Measurements from ENCODE around the gene RNF5.
"Not testable (repeated sequence)": the region's sequence is repeated elsewhere in the genome, so short reads cannot be mapped to it uniquely, and the experiment has no call there.

Gene RNF5, protein sequence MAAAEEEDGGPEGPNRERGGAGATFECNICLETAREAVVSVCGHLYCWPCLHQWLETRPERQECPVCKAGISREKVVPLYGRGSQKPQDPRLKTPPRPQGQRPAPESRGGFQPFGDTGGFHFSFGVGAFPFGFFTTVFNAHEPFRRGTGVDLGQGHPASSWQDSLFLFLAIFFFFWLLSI

DNA sequence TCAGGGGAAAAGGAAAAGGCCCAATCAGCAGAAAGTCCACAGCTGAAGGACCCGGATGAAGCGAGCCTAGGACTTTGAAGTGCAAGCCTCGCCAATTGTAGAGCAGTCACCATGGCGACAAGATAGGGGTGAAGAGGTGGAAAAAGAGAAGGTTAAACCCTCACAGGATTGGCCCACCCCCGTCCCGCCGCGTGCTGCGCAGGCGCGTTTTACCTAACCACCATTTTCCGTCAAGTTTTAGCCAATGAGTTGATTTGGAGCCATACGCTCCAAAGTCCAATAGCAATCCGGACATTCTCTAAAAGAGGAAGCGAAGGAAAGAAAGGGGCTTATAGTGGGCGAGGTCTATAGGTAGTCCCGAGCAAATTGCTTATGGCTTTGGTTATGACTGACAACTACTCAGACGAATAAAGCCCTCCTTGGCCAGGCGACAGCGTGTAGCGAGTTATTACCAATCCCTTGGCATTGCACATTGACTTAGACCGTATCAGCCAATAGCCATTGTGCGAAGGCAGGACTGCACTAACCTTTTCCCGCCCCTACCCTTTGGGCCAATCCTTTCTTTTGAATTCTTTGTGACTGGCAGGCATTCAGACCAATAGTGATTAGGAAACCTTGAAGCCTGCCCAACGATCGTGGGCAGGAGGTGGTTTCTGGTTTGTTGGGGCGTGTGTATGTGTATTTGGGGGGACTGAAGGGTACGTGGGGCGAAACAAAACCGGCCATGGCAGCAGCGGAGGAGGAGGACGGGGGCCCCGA, at the start of gene RNF5:
RNF5 (plus strand) TSS at position 618 of the 759 bp plus-strand sequence; CDS start at position 725, 107 bp downstream.
- peak; percentile 99 for DNase-seq

DNA sequence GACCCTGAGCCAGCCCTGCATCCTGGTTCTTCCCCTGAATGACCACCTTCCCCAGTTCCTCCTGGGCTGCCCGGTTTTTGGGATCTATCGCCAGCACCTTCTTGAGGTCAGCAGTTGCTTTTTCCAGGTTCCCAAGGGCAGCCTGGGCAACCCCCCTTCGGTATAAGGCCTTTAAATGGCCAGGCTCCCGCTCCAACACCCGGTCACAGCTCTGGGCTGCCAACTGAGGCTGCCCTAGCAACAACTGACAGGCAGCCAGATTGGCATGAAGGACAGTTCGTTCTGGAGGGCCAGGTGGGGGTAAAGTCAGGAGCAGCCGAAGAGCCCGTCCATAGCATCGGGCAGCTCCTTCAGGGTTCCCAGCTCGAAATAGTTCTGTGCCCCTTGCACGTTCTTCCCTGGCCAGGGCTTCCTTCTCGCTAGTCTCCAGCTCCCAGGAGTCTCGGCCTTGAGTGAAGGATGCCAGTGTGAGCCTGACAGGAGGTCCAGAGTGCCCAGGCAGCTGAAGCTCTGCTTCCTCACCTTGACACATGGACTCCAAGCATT, 49.4 kb upstream of the RNF5 start:
- DNase-seq = no peak

DNA sequence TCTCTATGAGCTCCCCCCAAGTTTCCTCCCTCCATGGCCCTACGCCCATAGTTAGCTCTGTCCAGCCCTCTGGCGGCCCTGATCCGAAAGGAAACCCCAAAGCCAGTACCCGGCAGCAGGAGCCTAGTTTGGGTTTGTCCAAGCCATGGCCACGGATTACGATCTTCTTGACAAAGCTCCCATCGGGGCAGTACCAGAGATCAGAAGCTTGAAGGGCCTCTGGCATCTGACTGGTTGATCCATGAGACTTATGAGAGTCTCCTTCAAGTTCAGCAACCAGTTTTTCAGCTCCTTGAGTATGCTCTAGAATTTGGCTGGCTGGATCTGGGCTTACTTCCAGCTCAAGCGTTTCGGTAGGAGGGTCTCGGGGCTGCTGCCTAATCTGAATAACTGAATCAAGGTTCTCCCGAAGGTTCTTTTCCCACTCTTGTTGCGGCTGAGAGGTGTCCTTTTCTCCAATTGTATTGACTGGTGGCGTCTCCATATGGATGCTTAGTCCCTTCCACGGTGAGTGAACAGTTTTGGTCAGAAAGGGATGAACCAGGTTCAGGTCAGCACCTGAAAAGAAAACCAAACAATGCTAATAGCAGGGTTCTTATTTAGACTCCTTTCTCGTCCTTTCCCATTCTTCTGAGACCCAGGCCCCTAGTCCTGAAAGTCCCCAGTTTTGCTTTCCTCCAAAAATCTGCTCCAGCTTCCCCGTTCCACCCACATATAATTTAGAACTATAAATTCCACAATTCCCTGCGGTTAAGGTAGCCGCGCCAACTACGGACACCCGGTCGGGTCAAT, 48.7 kb upstream of the RNF5 start:
- no peak for DNase-seq

DNA sequence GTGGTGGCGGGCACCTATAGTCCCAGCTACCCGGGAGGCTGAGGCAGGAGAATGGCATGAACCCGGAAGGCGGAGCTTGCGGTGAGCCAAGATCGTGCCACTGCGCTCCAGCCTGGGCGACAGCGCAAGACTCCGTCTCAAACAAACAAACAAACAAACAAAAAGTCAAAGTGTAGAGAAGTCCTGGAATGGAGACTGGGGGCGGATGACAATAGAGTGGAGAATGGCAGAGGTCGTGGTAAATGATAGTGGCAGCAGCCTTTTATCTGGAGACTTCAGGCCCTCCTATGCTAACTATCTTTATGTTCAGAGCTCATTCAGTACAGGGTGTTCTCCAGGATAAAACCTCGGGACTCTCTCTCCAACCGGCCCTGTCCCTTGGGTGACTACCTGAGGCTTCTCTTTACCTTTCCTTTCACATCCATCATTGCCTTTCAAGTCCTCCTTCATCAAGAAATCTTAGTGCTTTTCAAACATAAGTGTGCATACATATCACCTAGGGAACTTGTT, 46.7 kb upstream of the RNF5 start:
- DNase-seq = no peak

DNA sequence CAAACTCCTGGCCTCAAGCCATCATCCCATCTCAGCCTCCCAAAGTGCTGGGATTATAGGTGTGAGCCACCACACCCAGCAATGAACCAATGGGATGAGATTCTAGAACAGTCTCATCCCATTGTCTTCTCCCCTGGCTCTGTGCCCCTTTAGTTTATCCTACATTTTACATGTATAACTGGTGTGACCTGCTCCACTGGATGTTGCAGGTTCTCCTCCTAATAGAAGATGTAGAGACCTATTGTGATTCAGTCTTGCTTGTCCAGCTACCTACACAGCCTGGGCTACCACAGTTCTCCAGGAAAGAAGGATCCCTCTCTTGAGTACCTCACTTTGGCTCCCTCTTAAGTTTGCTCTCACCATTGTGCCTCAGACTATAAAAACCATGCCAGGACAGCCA, 46.1 kb upstream of the RNF5 start:
- DNase-seq = no peak

DNA sequence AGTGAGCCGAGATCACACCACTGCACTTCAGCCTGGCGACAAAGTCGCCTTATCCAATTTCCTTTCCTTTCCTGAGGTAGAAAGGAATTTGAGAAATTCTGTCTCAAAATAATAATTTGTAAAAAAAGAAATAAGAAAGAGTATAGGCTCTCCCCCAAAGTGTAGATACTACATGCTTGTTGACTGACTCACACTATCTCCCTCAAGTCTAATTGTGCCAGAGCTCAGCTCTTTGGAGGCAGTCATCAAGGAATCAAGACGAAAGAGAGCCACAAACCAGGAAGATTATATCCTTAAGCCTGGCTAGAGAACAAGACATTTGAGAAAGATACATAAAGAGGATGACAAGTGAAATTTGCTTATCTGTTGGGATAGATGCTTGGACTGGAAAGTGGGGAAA, 44.4 kb upstream of the RNF5 start:
- no peak for DNase-seq

DNA sequence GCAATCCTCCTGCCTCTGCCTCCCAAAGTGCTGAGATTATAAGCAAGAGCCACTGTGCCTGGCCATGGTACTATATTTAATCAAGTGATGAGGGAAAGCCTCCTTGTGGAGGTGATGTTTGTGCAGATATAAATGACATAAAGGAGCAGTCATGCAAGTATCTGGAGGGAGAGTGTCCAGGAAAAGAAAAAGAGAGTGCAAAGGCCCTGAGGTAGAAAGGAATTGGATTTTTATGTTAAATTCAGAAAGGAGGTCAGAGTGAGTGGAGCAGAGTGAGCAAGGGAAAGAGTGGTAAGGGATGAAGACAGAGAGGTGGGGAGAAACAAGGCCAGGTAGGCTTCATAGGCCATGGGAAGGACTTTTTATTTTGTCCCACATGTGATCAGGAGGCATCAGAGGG, 40.8 kb upstream of the RNF5 start:
- DNase-seq = no peak

DNA sequence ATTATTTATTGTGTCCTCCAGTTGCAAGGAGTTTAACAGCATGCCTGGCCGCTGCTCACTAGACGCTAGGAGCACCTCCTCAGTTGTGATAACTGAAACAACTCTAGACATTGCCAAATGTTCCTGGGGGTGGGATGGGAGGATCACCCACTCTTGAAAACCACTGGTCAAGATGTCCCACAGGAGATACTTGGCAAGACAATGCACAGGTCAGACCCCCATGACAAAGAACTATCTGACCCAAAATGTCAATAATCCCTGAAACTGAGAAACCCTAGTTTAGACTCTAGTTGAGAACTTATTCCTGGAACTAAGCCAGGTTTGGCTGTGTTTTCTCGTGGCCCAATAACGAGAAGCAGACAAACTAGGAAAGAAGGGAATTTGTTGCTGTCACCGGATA, 38.6 kb upstream of the RNF5 start:
- no peak for DNase-seq

DNA sequence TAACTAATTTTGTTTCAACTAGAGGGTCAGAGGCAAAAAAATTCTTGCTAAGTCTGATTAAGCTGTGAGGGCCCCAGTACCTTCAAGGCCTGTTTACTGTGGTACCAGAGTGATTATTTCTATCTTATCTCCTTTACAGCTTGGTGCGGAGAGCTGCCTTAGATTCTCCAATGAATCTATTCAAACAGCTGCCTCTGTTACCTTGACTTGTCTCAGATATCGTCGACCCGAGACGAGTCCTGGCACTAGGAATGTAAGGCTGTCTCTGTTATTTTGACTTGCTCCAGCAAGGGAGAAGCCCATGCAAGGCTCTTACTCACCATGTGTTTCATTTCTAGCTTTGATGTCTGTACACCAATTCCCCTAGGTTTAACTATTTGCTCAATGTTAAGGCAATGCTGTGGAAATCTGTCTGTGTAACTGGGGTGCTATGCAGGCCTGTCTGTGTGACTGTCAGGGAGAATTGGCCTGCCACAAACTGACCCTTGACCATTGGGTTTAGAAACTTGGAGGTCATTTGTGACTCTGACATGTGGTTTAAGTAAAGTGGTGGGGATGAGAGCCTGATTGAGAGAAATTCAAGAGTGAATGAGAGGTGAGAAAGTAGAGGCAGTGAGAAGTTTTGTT, 37.7 kb upstream of the RNF5 start:
- no peak for DNase-seq

DNA sequence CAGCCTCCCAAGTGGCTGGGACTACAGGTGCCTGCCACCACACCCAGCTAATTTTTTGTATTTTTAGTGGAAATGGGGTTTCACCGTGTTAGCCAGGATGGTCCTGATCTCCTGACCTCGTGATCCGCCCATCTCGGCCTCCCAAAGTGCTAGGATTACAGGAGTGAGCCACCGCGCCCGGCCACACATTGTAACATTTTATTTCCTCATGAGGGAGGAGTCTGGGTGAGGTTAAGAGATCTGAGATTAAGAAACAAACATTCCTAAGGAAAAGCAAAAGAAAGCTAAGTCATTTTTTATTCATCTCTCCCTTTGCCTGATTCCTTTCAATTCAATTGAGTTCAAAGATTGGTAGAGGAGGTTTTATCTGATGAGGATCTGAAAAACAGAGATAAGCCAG, 34.0 kb upstream of the RNF5 start:
- not testable (repeated sequence) for DNase-seq

DNA sequence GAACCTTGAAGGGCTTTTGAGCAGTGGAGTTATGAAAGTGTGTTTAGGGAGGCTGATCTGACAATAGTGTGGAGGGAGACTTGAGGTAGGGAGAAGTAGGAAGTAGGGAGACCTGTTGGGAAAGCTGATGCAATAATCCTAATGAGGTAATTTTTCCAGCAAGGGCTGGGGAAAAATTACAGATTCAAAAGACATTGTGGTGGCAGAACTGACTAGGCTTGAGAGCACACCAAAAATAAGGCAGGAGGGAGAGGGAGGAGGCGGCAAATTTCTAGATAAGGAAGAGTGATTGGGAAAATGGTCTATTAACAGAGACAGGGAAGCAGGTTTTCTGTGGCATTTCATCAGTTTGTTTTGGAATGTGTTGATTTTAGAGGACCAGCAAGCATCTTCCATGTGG, 31.9 kb upstream of the RNF5 start:
- no peak for DNase-seq

DNA sequence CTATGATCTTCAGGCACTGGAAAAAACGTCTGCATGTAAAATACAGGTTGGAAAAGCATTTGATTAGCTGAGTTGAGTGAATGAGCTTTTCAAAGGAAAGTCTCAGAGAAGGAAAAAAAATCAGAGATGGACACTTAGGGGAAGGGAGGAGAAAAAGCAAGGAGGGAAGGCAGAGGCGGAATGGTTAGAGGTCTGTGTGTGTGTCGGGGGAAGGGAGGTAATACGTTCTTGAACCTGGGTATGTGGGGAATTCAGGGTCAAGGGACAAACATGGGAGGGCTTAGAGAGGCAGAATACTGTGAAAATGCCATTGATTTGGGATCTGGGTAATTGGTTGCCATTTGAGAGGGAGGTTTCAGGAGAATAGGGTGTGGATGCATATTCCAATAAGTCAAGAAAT, 31.5 kb upstream of the RNF5 start:
- DNase-seq = no peak

DNA sequence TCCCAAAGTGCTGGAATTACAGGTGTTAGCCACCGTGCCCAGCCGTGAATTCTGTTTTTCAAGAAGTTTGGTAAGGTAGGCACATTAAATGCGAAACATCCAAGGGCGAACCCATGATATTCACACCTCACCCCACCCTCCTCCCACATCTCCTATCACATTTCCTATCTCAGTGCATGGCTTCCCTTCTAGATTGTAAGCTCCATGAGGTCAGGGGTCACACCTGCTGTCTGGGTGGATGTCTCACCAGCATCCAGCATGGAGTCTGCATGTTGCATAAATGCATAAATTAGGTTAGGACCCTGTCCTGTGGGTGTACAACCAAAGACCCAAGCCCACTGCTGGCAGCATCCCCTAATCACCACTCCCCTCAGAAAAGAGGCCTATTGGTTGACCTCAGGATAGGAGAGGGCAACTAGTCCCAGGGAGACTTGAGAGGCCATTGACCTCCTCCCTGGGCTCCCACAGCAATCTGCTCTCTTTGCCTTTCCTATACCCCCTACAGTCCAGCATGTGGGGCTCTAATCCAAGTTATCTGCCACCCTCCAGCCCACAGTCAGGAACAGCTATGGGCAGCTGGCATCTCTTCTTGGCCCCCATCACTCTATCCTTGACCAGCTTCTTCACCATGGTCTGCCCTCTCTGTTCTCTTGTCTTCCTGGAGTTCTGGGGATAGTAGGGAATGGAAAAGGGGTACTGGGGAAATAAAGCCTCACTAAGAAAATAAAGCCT, 30.6 kb upstream of the RNF5 start:
- no peak for DNase-seq

DNA sequence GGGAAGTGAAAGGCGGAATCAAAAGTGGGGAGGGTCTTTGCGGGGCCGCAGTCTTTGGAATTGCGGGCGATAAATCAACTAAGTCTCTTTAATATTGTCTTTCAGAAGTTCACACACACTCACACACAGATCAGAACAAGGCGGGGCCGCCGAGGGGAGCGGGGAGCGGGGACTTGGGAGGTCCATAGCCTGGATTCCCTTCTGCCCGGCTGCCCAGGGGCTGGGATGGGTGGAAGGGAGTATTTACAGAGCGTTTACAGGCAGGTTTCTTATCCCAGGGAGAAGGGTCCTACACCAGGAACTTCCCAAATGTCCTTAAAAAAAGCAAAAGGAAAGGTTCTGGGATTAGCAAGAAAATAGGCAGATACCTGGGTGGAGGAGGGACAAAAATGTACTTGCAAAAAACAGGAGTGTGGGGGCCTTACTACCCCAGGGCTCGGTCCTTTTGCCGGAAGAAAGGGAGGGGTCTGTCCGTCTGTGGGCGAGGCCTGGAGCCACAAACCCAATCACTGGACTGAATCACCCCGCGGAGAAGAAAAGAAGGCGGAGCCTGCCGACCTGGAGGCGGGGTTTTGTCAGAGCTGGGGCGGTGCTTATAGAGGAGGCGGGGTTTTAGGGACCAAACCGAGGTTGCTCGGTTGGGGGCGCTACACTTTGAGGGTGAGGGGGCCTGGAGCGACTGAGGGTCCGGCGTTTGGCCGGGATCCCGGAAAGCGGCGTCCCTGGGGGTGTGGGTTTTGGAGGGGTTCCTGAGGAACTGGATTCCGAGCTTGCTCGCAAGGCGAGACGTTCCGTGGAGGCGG, 29.7 kb upstream of the RNF5 start:
- peak; percentile 55 for DNase-seq

DNA sequence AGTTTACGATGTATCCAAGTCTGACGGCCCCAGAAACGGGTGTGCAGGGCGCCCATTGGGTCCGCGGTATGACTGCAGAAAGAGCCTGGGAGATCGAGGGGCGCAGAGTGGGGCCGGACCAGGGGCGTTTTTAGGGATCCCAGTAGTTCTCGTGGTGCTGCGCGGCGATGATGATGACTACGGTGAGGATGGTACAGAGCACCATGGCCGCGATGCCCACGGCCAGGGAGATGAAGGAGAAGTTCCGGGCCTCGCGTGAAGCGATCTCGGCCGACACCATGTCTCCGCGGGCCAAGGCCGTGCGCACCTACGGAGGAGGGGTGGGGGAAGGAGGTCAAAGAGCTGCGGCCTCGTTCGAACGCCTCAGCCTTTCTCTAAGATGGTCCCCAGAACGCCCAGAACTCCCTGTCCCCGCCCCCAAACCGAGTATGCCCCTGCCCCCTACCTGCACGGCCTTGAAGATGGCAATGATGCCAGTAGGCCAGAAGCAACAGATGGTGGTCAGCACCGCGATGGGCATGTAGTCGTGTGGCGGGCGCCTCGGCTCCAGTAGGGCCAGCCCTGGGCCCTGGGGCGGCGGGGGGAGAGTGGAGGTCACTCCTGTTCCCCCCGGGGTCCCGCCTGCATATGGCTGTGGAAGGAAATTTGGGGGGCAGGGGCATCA, 29.0 kb upstream of the RNF5 start:
- no peak for DNase-seq

DNA sequence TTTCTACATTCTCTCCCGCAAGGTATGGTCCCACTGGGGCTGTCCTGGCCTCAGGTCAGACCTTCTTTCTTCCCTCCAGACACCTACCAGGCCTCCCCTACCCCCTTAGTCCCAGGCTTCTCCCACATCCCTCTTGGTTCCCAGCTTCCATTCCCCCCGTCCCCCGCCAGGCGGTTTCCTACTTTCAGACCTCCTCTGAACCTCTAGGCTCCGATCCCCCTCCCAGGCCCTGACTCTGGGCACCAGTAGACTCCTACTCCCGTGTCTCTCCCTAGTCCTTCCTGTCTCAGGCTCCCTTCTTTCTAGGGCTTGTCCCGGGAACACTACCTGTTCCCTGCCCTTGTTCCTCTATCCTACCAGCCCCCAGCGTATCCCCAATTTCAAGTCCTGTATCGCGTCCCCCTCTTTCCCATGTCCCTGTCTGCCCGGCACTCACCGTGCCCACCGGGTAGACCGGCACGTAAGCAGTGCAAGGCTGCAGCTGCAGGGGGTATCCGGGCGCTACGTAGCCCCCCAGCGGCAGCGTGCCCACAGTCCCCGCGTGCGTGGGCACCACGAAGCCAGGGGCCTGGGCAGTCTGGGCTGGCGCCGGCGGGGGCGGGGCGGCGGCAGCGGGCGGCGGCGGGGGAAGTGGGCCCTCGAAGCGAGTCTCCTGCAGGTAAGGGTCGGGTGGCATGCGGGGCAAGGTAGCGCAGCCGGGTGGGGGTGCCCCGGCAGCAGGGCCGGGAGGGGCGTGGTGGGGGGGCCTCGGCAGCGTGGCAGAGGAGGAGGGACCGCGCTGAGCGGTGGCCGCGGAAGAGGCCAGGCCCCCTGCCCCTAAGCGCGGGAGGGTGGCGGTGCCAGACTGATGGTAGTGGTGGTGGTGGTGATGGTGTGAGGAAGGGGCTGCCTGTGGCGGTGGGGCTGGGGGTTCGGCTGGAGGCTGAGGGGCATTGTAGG, 28.0 kb upstream of the RNF5 start:
- DNase-seq = no peak

DNA sequence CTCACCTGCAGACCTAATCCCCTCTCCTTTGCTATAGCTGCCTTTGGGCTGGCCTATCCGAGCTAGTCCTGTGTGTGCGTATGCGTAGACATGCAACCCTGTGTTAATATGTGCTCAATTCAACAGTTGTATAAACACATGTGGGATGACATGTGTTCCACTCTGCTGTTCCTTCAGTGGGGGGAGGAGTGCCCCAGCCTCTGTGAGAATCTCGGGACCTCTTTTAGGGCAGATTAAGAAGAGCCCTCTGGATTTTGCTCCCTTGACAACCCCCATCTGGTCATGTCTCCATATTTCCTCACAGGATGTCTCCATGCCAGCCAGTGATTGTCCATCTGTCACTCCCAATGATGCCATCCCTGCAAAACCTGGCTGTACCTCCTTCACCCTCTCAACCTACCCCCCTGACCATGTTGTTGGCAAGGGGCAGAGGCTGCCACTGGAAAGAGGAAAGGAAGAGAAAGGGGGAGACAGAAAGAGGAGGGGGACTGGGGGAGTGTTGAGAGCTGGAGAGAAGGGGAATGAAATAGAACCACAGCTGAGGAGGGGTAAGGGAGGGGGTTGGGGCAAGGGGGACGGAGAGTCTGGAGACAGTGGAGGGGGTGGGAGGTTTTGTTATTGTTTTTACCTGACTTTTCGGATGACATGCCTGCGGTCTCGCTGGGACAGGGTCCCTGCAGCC, 26.9 kb upstream of the RNF5 start:
- DNase-seq = no peak

DNA sequence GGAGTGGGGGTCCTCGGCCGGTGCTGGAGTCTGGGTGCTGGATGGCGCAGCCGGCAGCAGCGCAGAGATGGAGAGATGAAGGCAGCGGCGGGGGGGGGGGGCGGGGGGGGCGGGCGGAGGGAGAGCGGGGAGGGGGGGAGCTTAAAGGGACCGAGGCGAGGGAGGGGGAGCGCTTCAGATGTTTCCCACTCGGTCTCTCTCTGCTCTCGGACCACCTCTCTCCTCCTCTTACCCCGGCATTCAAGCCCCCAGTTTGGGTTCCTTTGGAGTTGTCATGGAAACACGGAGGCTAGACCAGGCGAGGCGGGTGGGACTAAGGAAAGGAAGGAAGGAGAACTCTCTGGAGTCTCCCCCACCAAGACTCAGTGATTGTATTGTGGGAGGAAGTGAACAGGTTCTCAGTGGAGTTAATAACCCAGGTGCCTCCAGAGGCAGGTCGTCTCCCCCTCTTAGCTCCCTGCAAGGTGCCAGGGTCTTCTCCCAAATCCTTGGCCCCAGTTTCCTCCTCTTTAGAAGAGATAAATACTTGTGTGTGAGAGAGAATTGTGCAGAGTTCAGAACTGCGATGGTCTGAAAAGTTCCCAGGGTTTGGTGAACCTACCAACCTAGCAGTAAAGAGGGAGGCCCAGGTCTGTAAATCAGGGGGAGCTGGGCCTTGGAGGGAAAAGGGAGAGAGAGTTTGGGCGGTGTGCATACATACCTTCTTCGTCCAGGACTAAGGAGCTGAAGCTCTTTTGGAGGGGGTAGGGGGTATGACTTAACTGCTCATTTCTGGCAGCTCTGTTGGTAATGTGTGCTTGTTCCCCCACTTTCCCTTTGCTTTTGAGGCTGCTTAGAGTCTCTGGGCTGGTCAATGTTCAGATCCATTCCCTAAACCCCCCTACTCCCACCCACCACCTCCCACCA, 26.1 kb upstream of the RNF5 start, which contains the start of gene PRRT1:
PRRT1 (minus strand) TSS at position 77 of the 906 bp plus-strand sequence. CDS start 112 bp downstream, outside the sequence.
- no peak for DNase-seq

Measured in activated CD4-positive, alpha-beta T cell treated with anti-CD3 and anti-CD28 coated beads, Interleukin-2, Interleukin-6, amounts not matched to agents 100 ng/mL and 50 ng/mL, durations not matched to agents 16 hours and 8 hours (primary cell).